GM12875 (cell line): ENCODE measurements around the gene CCNB2.
"Not testable (repeated sequence)": the region's sequence is repeated elsewhere in the genome, so short reads cannot be mapped to it uniquely, and the experiment has no call there.

Experiments
- H3K4me3 ChIP-seq: one replicate; pipeline ENCODE4 v1.5.1; 2011; ENCODE audit warnings: low read depth, low read length, control low read depth
- TF ChIP-seq, protein P1 (sequence below): IDR thresholded peaks from 2 replicates; pipeline ENCODE4 v1.5.1; 2011; ENCODE audit warnings: low read depth, mild to moderate bottlenecking, control low read depth, inconsistent platforms, low read length, moderate library complexity, borderline replicate concordance; ENCODE audit not compliant: insufficient read depth

CCNB2 gene

DNA sequence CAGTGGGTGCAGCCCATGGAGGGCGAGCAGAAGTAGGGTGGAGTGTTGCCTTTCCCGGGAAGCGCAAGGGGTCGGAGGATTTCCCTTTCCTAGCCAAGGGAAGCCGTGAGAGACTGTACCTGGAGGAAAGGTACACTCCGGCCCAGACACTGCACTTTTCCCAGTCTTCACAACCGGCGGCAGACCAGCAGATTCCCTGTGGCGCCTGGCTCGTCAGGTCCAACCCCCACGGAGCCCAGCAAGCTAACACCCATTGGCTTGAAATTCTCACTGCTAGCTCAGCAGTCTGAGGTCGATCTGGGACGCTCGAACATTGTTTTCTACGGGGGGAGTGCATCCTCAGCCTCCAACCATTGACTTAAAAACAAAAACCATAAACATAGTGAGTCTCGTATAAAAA lies 26.5 kb downstream of the CCNB2 start:
- H3K4me3 ChIP-seq, result no peak overlapping the region

DNA sequence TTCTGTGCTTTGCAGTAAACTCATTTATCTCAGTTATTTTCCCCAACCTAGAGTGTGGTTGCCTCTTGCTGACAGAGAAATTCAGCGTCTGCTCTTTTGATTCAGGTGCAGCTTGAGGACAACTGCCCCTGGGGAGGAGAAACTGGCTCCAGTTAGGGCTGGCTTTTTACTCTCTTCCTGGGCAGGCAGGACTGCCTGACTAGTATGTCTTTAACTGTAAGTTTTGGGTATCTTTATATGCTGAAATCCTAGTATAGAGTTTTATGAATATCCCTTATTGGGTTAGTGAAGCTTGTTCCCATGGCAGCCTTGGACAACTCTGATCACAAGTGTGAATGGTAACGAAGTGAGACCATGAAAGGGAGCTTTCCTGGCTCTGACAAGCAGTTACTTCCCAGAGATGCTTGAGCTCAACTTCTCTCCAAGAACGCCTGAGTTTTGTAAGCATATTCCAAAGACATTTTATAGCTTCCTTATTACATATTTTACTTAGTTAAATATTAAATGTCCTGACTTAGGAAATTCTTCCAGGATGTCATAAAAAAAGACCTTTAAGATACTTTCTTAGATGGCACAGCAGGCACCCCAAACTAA lies 27.1 kb downstream of the CCNB2 start:
- TF ChIP-seq, protein P1, sequence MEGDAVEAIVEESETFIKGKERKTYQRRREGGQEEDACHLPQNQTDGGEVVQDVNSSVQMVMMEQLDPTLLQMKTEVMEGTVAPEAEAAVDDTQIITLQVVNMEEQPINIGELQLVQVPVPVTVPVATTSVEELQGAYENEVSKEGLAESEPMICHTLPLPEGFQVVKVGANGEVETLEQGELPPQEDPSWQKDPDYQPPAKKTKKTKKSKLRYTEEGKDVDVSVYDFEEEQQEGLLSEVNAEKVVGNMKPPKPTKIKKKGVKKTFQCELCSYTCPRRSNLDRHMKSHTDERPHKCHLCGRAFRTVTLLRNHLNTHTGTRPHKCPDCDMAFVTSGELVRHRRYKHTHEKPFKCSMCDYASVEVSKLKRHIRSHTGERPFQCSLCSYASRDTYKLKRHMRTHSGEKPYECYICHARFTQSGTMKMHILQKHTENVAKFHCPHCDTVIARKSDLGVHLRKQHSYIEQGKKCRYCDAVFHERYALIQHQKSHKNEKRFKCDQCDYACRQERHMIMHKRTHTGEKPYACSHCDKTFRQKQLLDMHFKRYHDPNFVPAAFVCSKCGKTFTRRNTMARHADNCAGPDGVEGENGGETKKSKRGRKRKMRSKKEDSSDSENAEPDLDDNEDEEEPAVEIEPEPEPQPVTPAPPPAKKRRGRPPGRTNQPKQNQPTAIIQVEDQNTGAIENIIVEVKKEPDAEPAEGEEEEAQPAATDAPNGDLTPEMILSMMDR, result no peak
- no peak overlapping the region for H3K4me3 ChIP-seq

More for the DNA sequence above, 26.5 kb downstream of the CCNB2 start:
- TF ChIP-seq, protein P1, result no peak

DNA sequence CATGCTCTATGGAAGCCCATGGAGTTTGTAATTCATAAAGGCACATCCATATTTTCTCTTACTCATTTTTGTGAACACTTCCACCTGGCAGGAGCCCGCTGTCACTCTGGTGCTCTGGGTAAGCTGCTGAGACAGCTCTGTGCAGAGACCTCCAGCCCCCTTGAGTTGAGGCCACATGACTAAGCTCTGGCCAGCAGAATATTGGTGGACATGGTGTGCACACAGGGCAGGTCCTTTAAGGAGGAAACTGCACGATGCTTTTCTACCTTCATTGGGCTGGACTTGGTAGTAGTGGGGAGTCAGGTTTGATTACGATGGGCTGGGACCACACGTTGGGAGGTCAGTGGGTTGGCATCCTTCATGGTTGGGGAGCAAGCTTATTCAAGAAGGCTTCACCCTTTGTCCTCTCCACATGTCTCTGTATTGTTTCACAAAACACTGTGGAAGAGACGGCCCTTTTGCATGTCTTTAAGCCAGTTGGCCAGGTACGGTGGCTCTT lies 29.0 kb downstream of the CCNB2 start:
- TF ChIP-seq, protein P1, result no peak
- no peak overlapping the region for H3K4me3 ChIP-seq

DNA sequence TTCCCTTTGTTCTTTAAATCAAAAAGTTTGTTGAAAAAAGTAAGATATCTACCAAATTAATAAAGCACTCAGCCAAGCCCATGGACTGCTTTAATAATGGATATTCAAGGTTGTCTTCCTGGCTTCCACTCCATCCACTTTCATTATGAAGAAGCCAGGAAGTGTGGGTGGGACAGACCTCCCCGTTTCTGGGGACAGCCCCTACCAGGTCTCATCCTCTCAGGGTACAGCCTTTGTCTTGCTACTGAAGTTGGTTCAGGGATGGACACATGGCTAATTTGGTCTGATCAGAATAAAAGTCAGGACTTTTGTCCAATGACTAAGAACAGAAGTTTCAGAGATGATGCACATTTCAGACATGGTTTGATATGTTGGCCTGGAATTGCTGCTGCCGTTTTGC lies 32.6 kb downstream of the CCNB2 start:
- no peak overlapping the region for H3K4me3 ChIP-seq
- TF ChIP-seq, protein P1, result no peak

DNA sequence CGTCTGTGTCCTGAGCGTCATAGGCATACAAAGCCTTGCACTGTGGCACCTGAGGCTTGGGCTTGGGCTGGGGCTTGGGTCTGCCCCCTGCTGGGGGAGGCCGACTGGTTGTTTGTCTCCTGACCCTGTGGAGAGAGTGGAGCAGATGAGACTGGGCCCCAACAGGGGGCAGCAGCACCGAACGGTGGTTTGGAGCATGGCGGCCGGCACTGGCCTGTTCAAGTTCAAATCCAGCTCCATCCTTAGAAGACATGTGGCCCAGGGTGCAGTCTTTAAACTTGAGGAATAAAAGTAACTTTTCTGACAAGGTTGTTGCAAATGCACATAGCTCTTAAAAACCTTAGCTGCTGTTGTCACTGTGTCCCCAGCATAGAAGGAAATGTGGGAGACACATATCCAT lies 33.3 kb downstream of the CCNB2 start:
- no peak overlapping the region for H3K4me3 ChIP-seq
- TF ChIP-seq, protein P1, result peak; percentile 90

DNA sequence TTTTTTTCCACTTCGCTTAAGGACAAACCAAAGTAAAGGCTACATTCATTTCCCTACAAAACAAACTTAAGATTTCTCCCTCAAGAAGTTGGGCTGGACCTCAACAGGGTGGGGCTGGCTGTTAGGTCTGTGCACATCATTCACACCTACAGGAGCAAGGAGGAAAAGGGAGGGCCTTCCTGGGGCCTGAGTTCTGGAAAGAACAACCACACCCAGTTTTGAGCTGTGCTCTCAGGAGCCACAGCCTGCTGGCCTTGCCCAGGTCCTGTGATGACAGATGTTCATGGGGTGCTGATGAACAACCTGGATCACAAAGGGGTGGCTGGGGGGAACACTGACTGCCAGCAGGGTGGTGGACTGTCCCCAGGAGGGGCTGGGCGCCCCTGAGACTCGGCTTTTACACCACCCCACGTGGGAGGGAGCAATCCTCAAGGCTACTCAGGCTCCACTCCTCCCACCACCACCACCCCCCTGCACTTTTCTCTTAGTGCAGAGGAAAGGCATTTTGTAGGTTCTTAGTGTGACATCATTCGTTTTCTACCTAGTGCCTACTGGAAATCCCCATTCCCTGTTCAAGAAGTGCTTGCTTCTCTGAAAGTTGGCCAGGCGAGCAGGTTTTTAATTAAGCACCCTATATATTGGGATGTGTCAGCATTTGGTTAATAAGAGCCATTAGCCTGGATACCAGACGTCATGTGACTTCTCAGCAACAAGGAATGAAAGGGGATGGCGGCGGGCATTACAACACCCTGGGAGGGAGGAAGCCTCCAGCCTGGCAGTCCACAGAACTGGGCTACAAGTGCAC lies 35.7 kb downstream of the CCNB2 start:
- H3K4me3 ChIP-seq, result no peak overlapping the region
- TF ChIP-seq, protein P1, result no peak

DNA sequence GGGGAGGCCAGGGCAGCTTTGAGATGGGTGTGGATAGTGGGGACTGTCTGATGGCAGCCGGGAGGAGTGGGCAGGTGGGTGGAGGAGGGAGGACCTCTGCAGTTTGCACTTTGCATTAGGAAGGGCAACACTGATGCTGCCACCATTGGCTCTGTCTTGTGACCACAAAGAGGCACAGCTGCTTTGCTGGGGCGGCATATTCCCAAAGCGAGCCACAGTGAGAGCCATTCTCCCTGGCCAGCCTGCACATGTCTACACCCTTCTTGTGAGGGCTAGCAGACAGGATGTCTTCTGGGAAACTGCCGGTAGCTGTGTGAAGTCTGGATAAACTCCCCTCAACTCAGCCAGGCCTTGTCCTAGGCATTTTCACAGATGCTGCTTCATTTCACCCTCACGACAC lies 38.3 kb downstream of the CCNB2 start:
- H3K4me3 ChIP-seq, result no peak overlapping the region
- TF ChIP-seq, protein P1, result no peak

DNA sequence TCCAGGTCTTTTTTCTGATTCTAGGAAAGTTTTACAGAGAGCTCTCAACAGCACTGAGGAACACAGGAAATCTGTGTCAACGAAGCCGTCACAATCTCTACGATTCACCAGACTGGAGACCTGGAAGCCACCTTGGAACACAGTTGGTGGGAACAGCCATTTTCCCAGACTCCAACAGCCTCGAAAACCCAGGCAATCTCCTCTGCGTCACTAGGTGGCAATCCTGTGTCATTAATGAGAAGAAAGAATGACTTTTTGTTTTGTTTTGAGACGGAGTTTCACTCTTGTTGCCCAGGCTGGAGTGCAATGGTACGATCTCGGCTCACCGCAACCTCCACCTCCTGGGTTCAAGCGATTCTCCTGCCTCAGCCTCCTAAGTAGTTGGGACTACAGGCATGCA lies 39.6 kb downstream of the CCNB2 start:
- H3K4me3 ChIP-seq, result not testable (repeated sequence)
